ENCODE results near the gene IL4I1.

IL4I1 gene

DNA sequence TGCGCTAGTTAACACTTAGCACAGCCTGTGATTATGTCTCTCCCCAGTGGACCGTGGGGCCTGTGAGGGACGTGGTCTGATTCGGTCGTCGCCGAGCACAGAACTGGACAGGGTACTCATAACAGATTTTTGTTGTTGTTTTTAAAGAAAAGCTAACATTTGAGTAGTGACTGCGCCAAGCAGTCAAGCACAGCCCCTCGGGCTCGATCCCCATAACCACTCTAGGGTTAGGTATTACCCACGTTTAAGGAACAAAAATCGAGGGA lies 46.5 kb downstream of the IL4I1 start:
- DNase-seq: no peak

DNA sequence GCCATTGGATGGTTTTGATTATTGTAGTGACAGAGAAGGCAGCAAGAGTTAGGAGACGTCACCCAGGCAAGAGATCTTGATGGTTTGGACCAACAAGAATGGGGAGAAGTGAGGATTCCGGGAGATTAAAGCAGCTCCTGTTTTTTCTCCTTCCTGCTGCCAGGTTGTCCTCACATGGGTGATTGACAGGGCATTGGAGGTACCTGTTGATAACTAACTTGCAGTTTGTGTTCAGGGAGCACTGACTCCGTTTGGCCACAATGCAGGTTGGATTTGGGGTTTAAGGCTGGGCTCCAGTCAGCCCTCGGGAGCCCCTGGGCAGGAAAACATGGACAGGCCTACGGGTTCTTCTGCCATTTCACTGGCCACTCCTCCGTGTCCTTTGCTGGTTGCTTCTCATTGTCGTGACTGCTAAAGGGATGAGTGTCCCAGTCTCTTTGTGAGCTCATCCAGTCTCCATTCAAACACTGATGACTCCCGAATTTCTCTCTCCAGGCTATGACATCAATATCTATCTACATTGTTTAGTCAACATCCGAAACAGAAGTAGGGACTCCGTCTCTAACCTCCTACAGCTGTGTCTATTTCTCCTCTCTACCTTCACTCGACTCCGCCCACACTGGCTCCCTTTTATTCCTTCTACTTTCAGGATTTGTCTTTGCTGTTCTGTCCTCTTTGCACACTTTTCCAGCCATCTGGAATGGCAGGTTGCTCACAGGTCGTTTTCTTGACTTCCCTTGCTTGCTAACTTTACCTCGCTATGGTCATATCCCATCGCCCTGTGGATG lies 47.1 kb downstream of the IL4I1 start:
- no peak for DNase-seq

DNA sequence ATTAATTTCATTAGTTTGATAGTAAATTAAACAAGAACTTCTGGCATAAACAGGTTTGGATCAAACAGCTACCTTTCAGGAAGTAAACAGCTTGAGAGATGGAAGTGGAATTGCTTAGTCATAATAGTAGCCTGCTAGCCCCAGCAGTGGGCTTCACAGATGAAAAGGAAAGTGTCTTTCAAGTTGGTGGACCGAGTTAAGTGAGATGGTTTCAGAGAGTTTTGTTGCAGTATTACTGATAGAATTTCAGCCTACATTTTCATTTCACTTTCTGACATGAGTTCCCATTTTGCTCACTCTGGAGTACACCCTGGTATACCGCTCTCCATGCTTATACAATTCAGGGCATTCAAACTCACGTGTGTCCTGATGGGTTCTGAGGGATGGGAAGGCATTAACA lies 47.7 kb downstream of the IL4I1 start:
- DNase-seq: no peak

DNA sequence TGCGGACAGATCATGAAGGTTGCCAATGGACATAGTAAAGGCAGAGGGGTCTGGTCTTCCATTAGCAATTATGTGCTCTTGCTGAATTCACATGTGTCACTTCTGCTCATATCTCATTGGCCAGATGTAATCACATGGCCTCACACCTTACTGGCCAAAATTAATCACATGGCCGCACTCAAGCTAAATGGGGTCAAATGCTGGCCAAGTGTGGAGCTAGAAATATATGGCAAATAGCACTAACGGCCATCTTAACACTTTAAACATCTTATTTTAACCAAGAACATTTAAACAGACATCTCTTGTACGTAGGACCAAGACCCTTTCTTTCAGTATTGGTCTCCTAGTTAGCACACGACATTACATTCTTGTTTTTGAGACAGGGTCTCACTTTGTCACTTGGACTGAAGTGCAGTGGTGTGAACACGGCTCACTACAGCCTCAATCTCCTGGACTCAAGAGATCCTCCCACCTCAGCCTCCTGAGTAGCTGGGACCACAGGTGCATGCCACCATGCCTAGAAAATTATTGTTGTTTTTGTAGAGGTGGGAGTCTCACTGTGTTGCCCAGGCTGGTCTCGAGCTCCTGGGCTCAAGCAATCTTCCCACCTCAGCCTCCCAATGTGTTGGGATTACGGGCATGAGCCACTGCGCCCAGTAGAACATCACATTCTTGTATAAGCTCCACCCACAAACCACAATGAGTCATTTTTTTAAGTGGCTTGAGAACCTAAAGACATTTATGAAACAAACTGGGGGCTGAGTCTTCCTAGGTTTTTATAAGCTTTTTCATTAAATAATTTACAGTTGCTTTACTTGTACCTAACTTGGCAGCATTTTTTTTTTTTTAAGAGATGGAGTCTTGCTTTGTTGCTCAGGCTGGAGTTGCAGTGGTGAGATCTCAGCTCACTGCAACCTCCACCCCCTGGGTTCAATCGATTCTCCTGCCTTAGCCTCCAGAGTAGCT lies 48.7 kb downstream of the IL4I1 start:
- peak; percentile 78 for DNase-seq

DNA sequence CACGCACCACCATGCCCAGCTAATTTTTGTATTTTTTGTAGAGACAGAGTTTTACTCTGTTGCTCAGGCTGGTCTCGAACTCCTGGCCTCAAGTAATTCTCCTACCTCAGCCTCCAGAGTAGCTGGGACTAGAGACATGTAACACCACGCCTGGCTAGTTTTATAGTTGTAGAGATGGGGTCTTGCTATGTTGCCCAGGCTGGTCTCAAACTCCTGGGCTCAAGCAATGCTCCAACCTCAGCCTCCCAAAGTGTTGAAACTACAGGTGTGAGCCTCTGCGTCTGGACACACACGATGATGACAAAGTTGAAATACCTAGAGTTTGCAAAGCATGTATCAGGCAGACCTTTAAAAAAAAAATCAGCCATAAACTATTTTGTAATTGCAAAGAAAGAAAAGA lies 50.3 kb downstream of the IL4I1 start:
- no peak for DNase-seq

DNA sequence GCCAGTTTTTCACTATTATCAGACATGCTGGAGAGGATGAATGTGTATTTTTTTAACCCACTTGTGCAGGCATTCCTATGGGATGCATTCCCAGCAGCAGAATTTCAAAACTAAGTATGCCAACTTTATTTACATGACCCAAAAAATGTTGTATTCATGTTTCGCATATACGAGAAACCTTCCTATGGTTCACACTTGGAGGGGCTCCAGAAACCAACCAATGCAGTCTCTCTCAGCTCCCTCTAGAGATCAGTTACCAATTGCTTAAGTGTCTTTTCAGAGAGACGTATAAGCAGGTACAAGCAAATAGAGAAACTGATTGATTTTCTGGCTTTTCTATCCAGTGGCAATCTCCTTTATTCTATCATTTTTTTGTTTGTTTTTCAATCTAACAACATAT lies 51.3 kb downstream of the IL4I1 start:
- no peak for DNase-seq

DNA sequence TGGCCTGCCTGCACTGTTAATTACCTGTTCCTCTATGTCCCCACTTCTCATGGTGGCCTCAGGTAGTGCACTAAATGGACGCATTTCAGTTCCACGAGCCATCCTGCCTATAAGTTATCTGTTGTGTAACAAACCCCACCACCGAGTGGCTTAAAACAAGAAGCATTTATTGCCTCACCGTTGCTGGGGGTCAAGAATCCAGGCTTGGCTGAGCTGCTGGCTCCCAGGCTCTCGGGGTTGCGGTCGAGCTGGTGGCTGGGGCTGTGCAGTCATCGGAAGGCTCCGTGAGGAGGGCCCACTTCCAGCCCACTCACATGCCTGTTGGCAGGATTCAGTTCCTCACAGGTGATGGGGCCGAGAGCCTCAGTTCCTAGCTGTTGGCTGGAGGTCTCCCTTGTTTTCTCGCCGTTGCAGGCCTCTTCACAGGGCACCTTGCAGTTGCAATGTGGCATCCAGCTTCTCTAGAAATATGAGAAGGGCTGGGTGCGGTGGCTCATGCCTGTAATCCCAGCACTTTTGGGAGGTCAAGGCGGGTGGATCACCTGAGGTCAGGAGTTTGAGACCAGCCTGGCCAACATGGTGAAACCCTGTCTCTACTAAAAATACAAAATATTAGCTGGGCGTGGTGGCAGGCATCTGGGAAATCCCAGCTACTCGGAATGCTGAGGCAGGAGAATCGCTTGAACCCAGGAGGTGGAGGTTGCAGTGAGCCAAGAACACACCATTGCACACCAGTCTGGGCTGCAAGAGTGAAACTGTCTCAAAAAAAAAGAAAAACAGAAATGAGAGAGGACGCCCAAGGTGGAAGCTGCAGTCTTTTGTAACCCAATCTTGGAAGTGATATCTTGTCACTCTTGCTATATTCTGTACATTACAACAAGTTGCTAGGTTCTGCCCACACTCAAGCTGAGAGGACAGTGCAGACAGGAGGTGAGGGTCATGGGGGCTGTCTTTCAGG lies 52.3 kb downstream of the IL4I1 start:
- no peak for DNase-seq

DNA sequence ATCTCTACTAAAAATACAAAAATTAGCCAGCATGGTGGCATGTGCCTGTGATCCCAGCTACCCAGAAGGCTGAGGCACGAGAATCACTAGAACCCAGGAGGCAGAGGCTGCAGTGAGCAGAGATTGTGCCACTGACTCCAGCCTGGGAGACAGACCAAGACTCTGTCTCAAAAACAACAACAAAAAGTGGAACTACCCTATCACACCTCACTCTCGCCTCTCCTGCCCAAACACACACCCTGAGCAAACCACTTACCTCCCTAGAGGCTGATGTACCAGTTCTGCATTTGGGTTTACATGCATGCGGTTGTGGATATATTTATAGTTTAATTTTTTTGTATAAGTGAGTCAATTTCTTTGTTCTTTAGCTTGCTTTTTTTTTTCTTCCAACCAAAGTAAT lies 53.4 kb downstream of the IL4I1 start:
- DNase-seq: no peak

DNA sequence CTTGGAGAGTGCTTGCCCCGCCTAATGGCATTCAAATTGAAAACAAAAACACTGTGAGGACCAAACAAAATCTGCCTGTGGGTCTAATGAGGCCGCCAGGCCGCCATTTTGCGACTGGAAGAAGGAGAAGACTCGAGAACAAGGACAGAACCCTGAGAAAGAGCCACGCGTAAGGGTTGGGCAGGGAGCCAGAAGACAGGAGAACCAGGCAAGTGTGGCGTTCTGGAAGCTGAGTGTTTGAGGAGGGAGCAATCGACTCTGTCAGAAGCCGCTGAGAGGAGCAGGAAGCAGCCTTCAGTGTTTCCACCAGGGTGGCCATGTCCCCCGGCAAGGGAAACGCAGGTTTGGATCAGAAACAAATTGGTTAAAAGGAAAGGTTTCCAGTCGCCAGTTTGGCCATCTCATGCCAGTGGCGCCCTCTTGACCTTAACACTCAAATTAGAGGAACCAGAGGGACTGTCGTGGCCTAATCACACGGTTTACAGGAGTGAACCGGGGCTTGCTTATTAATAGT lies 55.9 kb downstream of the IL4I1 start:
- DNase-seq: no peak

DNA sequence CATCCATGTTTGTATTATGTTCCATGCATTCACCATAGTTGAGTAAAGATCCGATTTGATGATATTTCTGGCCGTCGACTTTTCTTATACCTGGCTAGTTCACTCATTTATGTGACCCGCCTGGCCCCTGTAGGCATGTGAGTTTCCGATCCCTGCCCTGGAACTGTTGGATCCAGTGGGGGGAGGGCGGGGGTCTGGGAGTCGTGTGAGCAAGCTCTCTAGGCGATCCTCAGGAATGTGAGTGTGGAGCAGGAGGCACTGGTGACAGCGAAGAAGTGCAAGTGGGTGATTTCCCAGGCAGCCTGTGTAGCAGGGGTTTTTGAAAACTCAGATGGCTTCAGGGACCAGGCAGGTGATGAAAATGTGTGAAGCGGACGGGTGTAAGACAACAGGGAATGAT lies 56.4 kb downstream of the IL4I1 start:
- no peak for DNase-seq

DNA sequence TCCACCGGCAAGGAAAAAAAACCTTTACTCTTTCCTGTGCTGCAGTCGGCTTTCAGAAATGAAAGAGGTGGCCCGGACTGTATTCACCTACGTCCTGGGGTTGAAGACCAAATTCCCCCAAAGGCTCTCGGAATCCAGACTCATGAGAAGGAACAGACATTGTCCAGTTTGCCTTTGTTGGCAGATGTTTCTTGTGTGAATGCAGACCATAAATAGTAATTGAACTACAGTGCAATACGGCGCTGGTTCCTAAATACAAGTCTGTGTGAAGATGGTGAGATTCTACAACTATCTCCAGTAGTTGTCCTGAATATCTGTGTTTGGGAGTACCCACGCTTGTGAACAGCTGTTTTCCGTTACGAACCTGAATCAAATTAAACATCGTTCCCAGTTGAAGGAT lies 57.0 kb downstream of the IL4I1 start:
- DNase-seq: no peak

Measured in fibroblast of skin of abdomen (primary cell).